Thyroid gland (tissue), 4 donors: ENCODE measurements around the gene PALLD.

Source experiments
- POLR2A ChIP-seq, 2 donors: fragments of 450-650 bp; IDR thresholded peaks; one replicate each; pipeline ENCODE4 v1.6.1; 2017; ENCODE audit warnings: antibody characterized with exemption in 2 of 2, mild to moderate bottlenecking in 2 of 2, moderate library complexity in 1 of 2
- TF ChIP-seq, protein P1 (sequence below), 6 experiments: fragments of 200-600 bp in 3 of 6; fragments of 450-650 bp in 3 of 6; sonication (generic) in 3 of 6; IDR thresholded peaks; one replicate each; pipeline ENCODE4 v1.5.1; 2016 to 2019; ENCODE audit warnings: antibody characterized with exemption in 6 of 6, mild to moderate bottlenecking in 2 of 6, inconsistent platforms in 1 of 6, moderate library complexity in 1 of 6

DNA sequence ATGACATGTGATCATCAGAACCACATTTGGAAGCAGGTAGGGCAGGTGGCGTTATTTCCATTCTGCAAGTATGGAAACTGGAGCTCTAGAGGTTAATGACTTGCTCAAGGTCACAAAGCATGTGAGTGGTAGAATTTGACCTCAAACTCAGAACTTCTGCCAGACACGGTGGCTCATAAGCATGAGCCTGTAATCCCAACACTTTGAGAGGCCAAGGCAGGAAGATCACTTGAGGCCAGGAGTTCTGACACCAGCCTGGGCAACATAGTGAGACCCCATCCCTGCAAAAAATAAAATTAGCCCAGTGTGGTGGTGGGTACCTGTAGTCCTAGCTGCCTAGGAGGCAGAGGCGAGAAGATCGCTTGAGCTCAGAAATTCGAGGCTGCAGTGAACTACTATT, 139.2 kb downstream of the PALLD start:
- TF ChIP-seq POLR2A (IDR thresholded peaks at IDR 0.05): no peak
- TF ChIP-seq, protein P1, sequence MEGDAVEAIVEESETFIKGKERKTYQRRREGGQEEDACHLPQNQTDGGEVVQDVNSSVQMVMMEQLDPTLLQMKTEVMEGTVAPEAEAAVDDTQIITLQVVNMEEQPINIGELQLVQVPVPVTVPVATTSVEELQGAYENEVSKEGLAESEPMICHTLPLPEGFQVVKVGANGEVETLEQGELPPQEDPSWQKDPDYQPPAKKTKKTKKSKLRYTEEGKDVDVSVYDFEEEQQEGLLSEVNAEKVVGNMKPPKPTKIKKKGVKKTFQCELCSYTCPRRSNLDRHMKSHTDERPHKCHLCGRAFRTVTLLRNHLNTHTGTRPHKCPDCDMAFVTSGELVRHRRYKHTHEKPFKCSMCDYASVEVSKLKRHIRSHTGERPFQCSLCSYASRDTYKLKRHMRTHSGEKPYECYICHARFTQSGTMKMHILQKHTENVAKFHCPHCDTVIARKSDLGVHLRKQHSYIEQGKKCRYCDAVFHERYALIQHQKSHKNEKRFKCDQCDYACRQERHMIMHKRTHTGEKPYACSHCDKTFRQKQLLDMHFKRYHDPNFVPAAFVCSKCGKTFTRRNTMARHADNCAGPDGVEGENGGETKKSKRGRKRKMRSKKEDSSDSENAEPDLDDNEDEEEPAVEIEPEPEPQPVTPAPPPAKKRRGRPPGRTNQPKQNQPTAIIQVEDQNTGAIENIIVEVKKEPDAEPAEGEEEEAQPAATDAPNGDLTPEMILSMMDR (IDR thresholded peaks at IDR 0.05): no peak
